ENCODE measurements around the gene CTSH. TPM values are rescaled to one million over a fixed set of nuclear protein-coding genes. Genes with fewer than 3 reads are reported as not detected.

The CTSH gene
- total RNA-seq, 2 donors from 2014 or later, result 107 to 145 TPM

DNA sequence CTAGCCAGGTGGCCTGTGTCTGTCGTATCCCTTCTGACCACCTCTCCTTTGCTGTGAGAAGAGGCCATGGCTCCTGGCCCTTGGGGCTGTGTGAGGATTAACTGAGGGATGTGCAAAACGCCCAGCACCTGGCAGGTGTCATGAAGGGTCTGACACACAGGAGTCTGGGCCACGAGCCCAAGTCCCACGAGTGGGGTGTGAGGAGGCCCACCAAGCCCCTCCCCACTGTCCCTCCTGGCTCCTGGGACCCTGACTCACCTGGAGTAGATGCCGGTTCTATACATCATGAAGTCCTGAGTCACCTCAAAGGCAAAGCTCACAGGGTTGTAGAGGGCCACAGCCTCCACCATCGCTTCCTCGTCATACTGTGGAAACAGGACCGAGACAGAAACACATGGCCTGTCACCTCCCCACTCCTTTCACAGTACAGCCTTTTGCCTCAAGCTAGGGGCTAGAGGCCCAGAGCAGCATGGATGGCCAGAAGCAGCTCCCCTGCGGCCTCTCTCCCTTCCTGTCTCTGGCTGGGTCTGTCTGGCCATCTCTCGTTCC is 19.7 kb downstream of the CTSH start:
- Histone ChIP-seq H3K9me3 (no peaks in the 10 kb centered on the region), H3K27ac (no peak overlapping the region), H3K36me3 (replicated peaks in 1 of 2; ENCODE audit: insufficient read depth in 1 of 2, low read depth in 2 of 2) (peaks cover 0 to 20% of the 10 kb centered on the region in 2 donors), H3K27me3 (no peaks in the 10 kb centered on the region), H3K4me1 (no peaks in the 10 kb centered on the region), H3K4me3 (no peak overlapping the region)
- intact Hi-C loops (cut with DNase I), result no loop called here
- DNase-seq, result no peak
- ATAC-seq, result no peak
- WGBS, 2 donors, result 76 to 87% methylated on average over 7 to 10 of the region's 10 CpGs
- TF ChIP-seq POLR2A (IDR thresholded peaks at IDR 0.05), result no peak
- TF ChIP-seq, protein P1, sequence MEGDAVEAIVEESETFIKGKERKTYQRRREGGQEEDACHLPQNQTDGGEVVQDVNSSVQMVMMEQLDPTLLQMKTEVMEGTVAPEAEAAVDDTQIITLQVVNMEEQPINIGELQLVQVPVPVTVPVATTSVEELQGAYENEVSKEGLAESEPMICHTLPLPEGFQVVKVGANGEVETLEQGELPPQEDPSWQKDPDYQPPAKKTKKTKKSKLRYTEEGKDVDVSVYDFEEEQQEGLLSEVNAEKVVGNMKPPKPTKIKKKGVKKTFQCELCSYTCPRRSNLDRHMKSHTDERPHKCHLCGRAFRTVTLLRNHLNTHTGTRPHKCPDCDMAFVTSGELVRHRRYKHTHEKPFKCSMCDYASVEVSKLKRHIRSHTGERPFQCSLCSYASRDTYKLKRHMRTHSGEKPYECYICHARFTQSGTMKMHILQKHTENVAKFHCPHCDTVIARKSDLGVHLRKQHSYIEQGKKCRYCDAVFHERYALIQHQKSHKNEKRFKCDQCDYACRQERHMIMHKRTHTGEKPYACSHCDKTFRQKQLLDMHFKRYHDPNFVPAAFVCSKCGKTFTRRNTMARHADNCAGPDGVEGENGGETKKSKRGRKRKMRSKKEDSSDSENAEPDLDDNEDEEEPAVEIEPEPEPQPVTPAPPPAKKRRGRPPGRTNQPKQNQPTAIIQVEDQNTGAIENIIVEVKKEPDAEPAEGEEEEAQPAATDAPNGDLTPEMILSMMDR (IDR thresholded peaks at IDR 0.05), result no peak

DNA sequence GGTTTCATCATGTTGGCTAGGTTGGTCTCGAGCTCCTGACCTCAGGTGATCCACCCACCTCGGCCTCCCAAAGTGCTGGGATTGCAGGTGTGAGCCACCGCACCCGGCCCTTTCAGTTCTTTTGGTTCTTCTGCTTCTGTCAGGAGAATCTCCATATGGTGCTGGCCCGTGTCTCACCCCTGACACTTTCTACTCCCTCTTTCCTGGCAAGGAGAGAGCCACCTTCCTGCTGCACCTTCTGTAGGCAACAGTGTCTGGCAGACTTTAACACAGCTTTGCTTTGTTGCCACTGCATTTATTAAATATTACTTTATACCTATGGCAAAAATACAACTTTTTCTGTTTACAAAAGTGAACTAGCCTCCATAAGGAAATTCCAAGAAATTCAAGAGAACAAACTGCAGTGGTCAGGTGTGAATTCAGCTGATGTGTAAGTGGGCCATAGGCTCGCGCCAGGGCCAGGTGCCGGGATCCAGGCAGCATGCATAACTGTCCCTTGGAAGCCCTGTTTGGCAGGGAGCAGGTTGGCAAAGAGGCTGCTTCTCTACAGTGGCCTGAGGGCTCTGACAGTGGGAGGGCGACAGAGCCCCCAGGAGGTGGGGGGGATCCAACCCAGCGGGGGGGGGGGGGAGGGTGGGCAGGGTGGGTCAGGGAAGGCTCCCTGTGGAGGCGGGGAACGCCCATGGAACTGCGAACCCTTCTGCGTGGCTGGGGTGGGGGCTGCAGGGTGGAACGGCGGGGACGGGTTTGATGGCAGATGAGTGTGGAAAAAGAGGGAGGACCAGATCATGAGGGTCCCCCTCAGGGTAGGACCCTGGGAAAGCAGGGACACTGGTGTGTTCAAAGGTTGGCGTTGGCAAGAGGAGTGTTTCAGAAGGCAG is 21.1 kb downstream of the CTSH start:
- no peaks in the 10 kb centered on the region for H3K27me3 ChIP-seq
- no peak for ATAC-seq
- intact Hi-C loops (cut with DNase I), result no loop called here
- no peaks in the 10 kb centered on the region for H3K4me1 ChIP-seq
- peaks cover 0 to 27% of the 10 kb centered on the region in 2 donors for H3K36me3 ChIP-seq (replicated peaks in 1 of 2; ENCODE audit: insufficient read depth in 1 of 2, low read depth in 2 of 2)
- H3K9me3 ChIP-seq, result no peaks in the 10 kb centered on the region
- H3K4me3 ChIP-seq, result no peak overlapping the region
- WGBS, 2 donors, result 92 to 93% methylated on average over 18 of the region's 18 CpGs
- no peak for DNase-seq
- TF ChIP-seq POLR2A (IDR thresholded peaks at IDR 0.05), result no peak
- TF ChIP-seq, protein P1 (IDR thresholded peaks at IDR 0.05), result no peak
- no peak overlapping the region for H3K27ac ChIP-seq

DNA sequence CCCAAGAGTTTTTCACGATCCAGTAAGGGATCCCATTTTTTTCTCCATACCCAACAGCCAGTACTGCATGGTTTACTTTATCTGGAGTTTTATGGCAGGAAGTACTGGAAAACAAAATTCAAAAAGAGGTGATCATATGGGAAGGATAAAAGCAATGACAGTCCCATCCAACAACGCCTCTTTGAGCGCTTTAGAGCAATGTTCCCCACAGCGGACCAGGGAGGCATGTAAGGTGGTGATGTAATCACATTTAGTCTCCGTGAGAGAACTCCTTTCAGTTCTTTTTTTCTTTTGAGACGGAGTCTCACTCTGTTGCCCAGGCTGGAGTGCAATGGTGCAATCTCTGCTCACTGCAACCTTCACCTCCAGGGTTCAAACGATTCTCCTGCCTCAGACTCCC is 21.8 kb downstream of the CTSH start:
- no peaks in the 10 kb centered on the region for H3K4me1 ChIP-seq
- peaks cover 0 to 27% of the 10 kb centered on the region in 2 donors for H3K36me3 ChIP-seq (replicated peaks in 1 of 2; ENCODE audit: insufficient read depth in 1 of 2, low read depth in 2 of 2)
- no peaks in the 10 kb centered on the region for H3K9me3 ChIP-seq
- DNase-seq, result no peak
- H3K27me3 ChIP-seq, result no peaks in the 10 kb centered on the region
- no peak for ATAC-seq
- H3K27ac ChIP-seq, result no peak overlapping the region
- H3K4me3 ChIP-seq, result no peak overlapping the region
- TF ChIP-seq, protein P1 (IDR thresholded peaks at IDR 0.05), result no peak
- TF ChIP-seq POLR2A (IDR thresholded peaks at IDR 0.05), result no peak
- intact Hi-C loops (cut with DNase I), result no loop called here
- WGBS, 2 donors, result 71 to 85% methylated on average over 7 of the region's 7 CpGs

DNA sequence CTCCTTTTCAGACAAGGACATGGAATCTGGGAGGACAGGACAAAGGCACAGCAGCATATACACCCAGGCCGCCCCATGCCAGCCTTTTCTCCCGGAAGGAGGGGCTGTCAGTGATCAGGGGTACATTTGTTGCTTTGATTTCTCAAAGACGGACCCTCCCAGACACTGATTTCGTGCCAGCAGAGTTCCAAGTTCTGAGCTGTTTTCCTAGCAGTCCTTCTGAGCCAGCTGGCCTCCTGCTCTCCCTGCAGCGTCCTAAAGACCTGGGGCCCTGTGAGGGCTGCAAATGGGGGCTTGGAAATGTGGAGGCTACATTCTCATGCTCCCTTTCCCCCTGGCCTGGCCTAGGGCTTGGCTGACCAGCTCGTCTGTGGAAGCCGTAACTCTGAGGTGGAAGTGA is 22.3 kb downstream of the CTSH start:
- intact Hi-C loops (cut with DNase I), result no loop called here
- peaks cover 0 to 27% of the 10 kb centered on the region in 2 donors for H3K36me3 ChIP-seq (replicated peaks in 1 of 2; ENCODE audit: insufficient read depth in 1 of 2, low read depth in 2 of 2)

More for the DNA sequence above, 22.3 kb downstream of the CTSH start:
- ATAC-seq, result no peak
- no peak overlapping the region for H3K4me3 ChIP-seq
- H3K27me3 ChIP-seq, result no peaks in the 10 kb centered on the region
- no peak for TF ChIP-seq POLR2A (IDR thresholded peaks at IDR 0.05)
- TF ChIP-seq, protein P1 (IDR thresholded peaks at IDR 0.05), result no peak
- H3K4me1 ChIP-seq, result no peaks in the 10 kb centered on the region
- H3K27ac ChIP-seq, result no peak overlapping the region
- DNase-seq, result no peak
- no peaks in the 10 kb centered on the region for H3K9me3 ChIP-seq
- WGBS, 2 donors, result 80 to 91% methylated on average over 7 of the region's 7 CpGs
